Naive thymus-derived CD8-positive, alpha-beta T cell (primary cell): ENCODE data around the gene RNF144A. TPM values are rescaled to one million over a fixed set of nuclear protein-coding genes. Genes with fewer than 3 reads are reported as not detected.

Experiments
- ATAC-seq, 2 donors: fragments of 150-1000 bp; cut with Tn5 transposase in 1 of 2; sonication (Bioruptor Pico), chemical (Tn5 transposase) in 1 of 2; 1 replicate in 1 of 2; 2 replicates in 1 of 2; pipeline ENCODE4 v1.10.0; 2021; ENCODE audit warnings: mild to moderate bottlenecking in 2 of 2, moderate library complexity in 2 of 2
- POLR2A ChIA-PET: fragments of 350-600 bp; sonication (Branson Sonifier 250); formaldehyde crosslinking; loops from one replicate; lab custom pipeline; 2021; ENCODE audit warnings: antibody characterized with exemption; lab: Charles Lee
- DNase-seq, 10 donors: peaks; one replicate each; pipeline versions ENCODE4 v3.0.0 to v3.0.0-alpha.2; 2020 to 2022
- H3K27ac Mint-ChIP-seq, 10 donors: one replicate each; pipeline ENCODE4 v1.8.0; 2020 to 2022; ENCODE audit warnings: mild to moderate bottlenecking in 10 of 10, mixed read lengths in 10 of 10, moderate library complexity in 4 of 10, inconsistent platforms in 1 of 10
- H3K27me3 Mint-ChIP-seq, 5 donors: one replicate each; pipeline ENCODE4 v1.8.0; 2021 to 2022; ENCODE audit warnings: mixed read lengths in 5 of 5
- H3K36me3 Mint-ChIP-seq, 3 donors: one replicate each; pipeline ENCODE4 v1.8.0; 2020 to 2022; ENCODE audit warnings: mixed read lengths in 3 of 3, mild to moderate bottlenecking in 2 of 3, inconsistent platforms in 1 of 3
- H3K4me1 Mint-ChIP-seq, 4 donors: one replicate each; pipeline ENCODE4 v1.8.0; 2021 to 2022; ENCODE audit warnings: mixed read lengths in 4 of 4
- H3K4me3 Mint-ChIP-seq, 10 donors: one replicate each; pipeline ENCODE4 v1.8.0; 2020 to 2022; ENCODE audit warnings: mild to moderate bottlenecking in 10 of 10, mixed read lengths in 10 of 10, moderate library complexity in 6 of 10, inconsistent platforms in 1 of 10
- H3K9me3 Mint-ChIP-seq, 9 donors: one replicate each; pipeline ENCODE4 v1.8.0; 2020 to 2022; ENCODE audit warnings: mixed read lengths in 9 of 9, mild to moderate bottlenecking in 3 of 9, inconsistent platforms in 1 of 9, moderate library complexity in 1 of 9
- polyA plus RNA-seq, 3 donors: library from polyadenylated mRNA; unstranded; fragments of 300-500 nt; fragmentation: Illumina TruSeq; gene quantifications; one replicate each; pipeline ENCODE4 v1.2.3, GENCODE V29; 2021
- total RNA-seq, 8 experiments: library from RNA in 2 of 8; stranded (reverse) in 2 of 8; gene quantifications; one replicate each; pipeline ENCODE4 v1.2.3 and lab custom pipeline; 2021 to 2026

Gene RNF144A
- total and polyA plus RNA-seq, 5 experiments from 2014 or later = 10.3 to 42.7 (median 15.5) TPM

- peak overlapping the region in 4 of 10 donors; percentile 31 to 43 (median 36) for H3K27ac Mint-ChIP-seq
- peaks cover 12 to 47% (median 35%) of the 10 kb centered on the region in 4 donors for H3K4me1 Mint-ChIP-seq
- DNase-seq (no peak), ATAC-seq (no peak)
- H3K9me3 Mint-ChIP-seq = no peaks in the 10 kb centered on the region
- peaks cover 5 to 46% (median 34%) of the 10 kb centered on the region in 3 donors for H3K36me3 Mint-ChIP-seq
- H3K4me3 Mint-ChIP-seq = no peak overlapping the region
- peaks cover 0 to 2% (median 0%) of the 10 kb centered on the region in 5 donors for H3K27me3 Mint-ChIP-seq
- POLR2A ChIA-PET = interaction anchor here (1.0 to 2.3 kb wide), 2 partner anchors 149 to 158 kb away, joined by 3 to 7 read pairs; no protein-coding TSS in a partner anchor
Observed at GRCh38 chr2:7045601-7046590, 128.7 kb downstream of the RNF144A start.

- Mint-ChIP-seq H3K36me3 (peaks cover 5 to 38% (median 36%) of the 10 kb centered on the region in 3 donors), H3K27ac (peak overlapping the region in 5 of 10 donors; percentile 22 to 64 (median 32)), H3K9me3 (no peaks in the 10 kb centered on the region), H3K4me3 (no peak overlapping the region), H3K4me1 (peaks cover 22 to 50% (median 36%) of the 10 kb centered on the region in 4 donors), H3K27me3 (peaks cover 0 to 2% (median 0%) of the 10 kb centered on the region in 5 donors)
- POLR2A ChIA-PET = interaction anchor here (0.7 kb wide), 1 partner anchor 11 kb away, joined by 3 read pairs; no protein-coding TSS in a partner anchor
- ATAC-seq (no peak), DNase-seq (no peak)
Observed at GRCh38 chr2:7047661-7048060, 130.4 kb downstream of the RNF144A start.

- DNase-seq (no peak), ATAC-seq (no peak)
- H3K27me3 Mint-ChIP-seq = peaks cover 0 to 2% (median 0%) of the 10 kb centered on the region in 5 donors
- peak overlapping the region in 1 of 10 donors; percentile 50 for H3K4me3 Mint-ChIP-seq
- POLR2A ChIA-PET = no interaction called here
- H3K27ac Mint-ChIP-seq = peak overlapping the region in 7 of 10 donors; percentile 2 to 81 (median 41)
- peaks cover 27 to 55% (median 36%) of the 10 kb centered on the region in 4 donors for H3K4me1 Mint-ChIP-seq
- H3K36me3 Mint-ChIP-seq = peaks cover 5 to 42% (median 33%) of the 10 kb centered on the region in 3 donors
- H3K9me3 Mint-ChIP-seq = no peaks in the 10 kb centered on the region
Observed at GRCh38 chr2:7048762-7049294, 131.6 kb downstream of the RNF144A start.

GRCh38 chr2:7052404-7052803, 135.2 kb downstream of the RNF144A start:
- Mint-ChIP-seq H3K36me3 (peaks cover 0 to 29% (median 10%) of the 10 kb centered on the region in 3 donors), H3K4me3 (no peak overlapping the region), H3K4me1 (peaks cover 14 to 24% (median 21%) of the 10 kb centered on the region in 4 donors), H3K9me3 (no peaks in the 10 kb centered on the region), H3K27me3 (no peaks in the 10 kb centered on the region), H3K27ac (no peak overlapping the region)
- POLR2A ChIA-PET = interaction anchor here (1.5 kb wide), 1 partner anchor 9 kb away, joined by 3 read pairs; no protein-coding TSS in a partner anchor
- ATAC-seq (no peak), DNase-seq (no peak)

- DNase-seq (no peak), ATAC-seq (no peak)
- Mint-ChIP-seq H3K36me3 (peaks cover 0 to 22% (median 5%) of the 10 kb centered on the region in 3 donors), H3K4me1 (peaks cover 12 to 20% (median 16%) of the 10 kb centered on the region in 4 donors), H3K9me3 (no peaks in the 10 kb centered on the region), H3K27me3 (no peaks in the 10 kb centered on the region), H3K4me3 (no peak overlapping the region), H3K27ac (peak overlapping the region in 3 of 10 donors; percentile 14 to 51 (median 33))
- POLR2A ChIA-PET = no interaction called here
Observed at GRCh38 chr2:7053650-7054265, 136.5 kb downstream of the RNF144A start.

- H3K4me1 Mint-ChIP-seq = peaks cover 12 to 34% (median 28%) of the 10 kb centered on the region in 4 donors
- peak overlapping the region in 8 of 10 donors; percentile 70 to 89 (median 80) for H3K4me3 Mint-ChIP-seq
- peak overlapping the region in 3 of 10 donors; percentile 91 to 96 (median 96) for H3K27ac Mint-ChIP-seq
- DNase-seq = peak in 5 of 10 donors; percentile 20 to 67 (median 53)
- peaks cover under 1 to 19% (median 5%) of the 10 kb centered on the region in 3 donors for H3K36me3 Mint-ChIP-seq
- POLR2A ChIA-PET = interaction anchor here (0.7 to 1.4 kb wide), 8 partner anchors 11 to 180 kb away, joined by 3 to 6 read pairs (median 3); partner anchors contain the start of gene RSAD2
- H3K9me3 Mint-ChIP-seq = peaks cover 0 to 9% (median 2%) of the 10 kb centered on the region in 9 donors
- ATAC-seq = peak; percentile 61 to 63
- H3K27me3 Mint-ChIP-seq = no peaks in the 10 kb centered on the region
Observed at GRCh38 chr2:7057865-7058400, 140.7 kb downstream of the RNF144A start.

- ATAC-seq (no peak), DNase-seq (no peak)
- Mint-ChIP-seq H3K27me3 (no peaks in the 10 kb centered on the region), H3K27ac (peak overlapping the region in 5 of 10 donors; percentile 61 to 92 (median 88)), H3K9me3 (peaks cover 9 to 21% (median 12%) of the 10 kb centered on the region in 9 donors), H3K36me3 (peaks cover 16 to 29% (median 24%) of the 10 kb centered on the region in 3 donors), H3K4me3 (peak overlapping the region in 7 of 10 donors; percentile 17 to 84 (median 70)), H3K4me1 (peaks cover 2 to 31% (median 30%) of the 10 kb centered on the region in 4 donors)
- POLR2A ChIA-PET = interaction anchor here (0.8 kb wide), 1 partner anchor 10 kb away, joined by 3 read pairs; no protein-coding TSS in a partner anchor
Observed at GRCh38 chr2:7060156-7060555, 142.9 kb downstream of the RNF144A start.

- H3K36me3 Mint-ChIP-seq = peaks cover 16 to 31% (median 24%) of the 10 kb centered on the region in 3 donors
- no peak for DNase-seq
- no peaks in the 10 kb centered on the region for H3K27me3 Mint-ChIP-seq
- no peak for ATAC-seq
- peaks cover 2 to 31% (median 30%) of the 10 kb centered on the region in 4 donors for H3K4me1 Mint-ChIP-seq
- POLR2A ChIA-PET = interaction anchor here (0.6 to 1.4 kb wide), 2 partner anchors 9 to 41 kb away, joined by 3 to 5 read pairs; no protein-coding TSS in a partner anchor
- H3K9me3 Mint-ChIP-seq = peaks cover 9 to 21% (median 12%) of the 10 kb centered on the region in 9 donors
- H3K27ac Mint-ChIP-seq = peak overlapping the region in 6 of 10 donors; percentile 61 to 88 (median 74)
- peak overlapping the region in 5 of 10 donors; percentile 1 to 56 (median 31) for H3K4me3 Mint-ChIP-seq
Observed at GRCh38 chr2:7060631-7061449, 143.6 kb downstream of the RNF144A start.

GRCh38 chr2:7061450-7061789, 144.2 kb downstream of the RNF144A start:
- peak overlapping the region in 3 of 10 donors; percentile 41 to 66 (median 58) for H3K27ac Mint-ChIP-seq
- DNase-seq (no peak), ATAC-seq (no peak)
- POLR2A ChIA-PET = interaction anchor here (0.6 to 1.4 kb wide), 2 partner anchors 9 to 40 kb away, joined by 3 to 5 read pairs; no protein-coding TSS in a partner anchor
- peaks cover 9 to 21% (median 12%) of the 10 kb centered on the region in 9 donors for H3K9me3 Mint-ChIP-seq
- H3K4me3 Mint-ChIP-seq = no peak overlapping the region
- H3K4me1 Mint-ChIP-seq = peaks cover 2 to 31% (median 30%) of the 10 kb centered on the region in 4 donors
- H3K36me3 Mint-ChIP-seq = peaks cover 16 to 31% (median 24%) of the 10 kb centered on the region in 3 donors
- H3K27me3 Mint-ChIP-seq = no peaks in the 10 kb centered on the region

- Mint-ChIP-seq H3K4me3 (no peak overlapping the region), H3K9me3 (peaks cover 9 to 21% (median 12%) of the 10 kb centered on the region in 9 donors), H3K27ac (peak overlapping the region in 3 of 10 donors; percentile 39 to 70 (median 63)), H3K27me3 (no peaks in the 10 kb centered on the region), H3K4me1 (peaks cover 2 to 31% (median 30%) of the 10 kb centered on the region in 4 donors), H3K36me3 (peaks cover 16 to 33% (median 24%) of the 10 kb centered on the region in 3 donors)
- POLR2A ChIA-PET = interaction anchor here (1.4 kb wide), 1 partner anchor 10 kb away, joined by 3 read pairs; no protein-coding TSS in a partner anchor
- DNase-seq = no peak
- no peak for ATAC-seq
Observed at GRCh38 chr2:7061921-7062320, 144.7 kb downstream of the RNF144A start.
